SU-DHL-6 (cell line): ENCODE results near the gene NAGPA.

Source experiments
- H2AFZ ChIP-seq: fragments of 200-600 bp; sonication (generic); 2 replicates; pipeline ENCODE4 v1.6.1; 2014; ENCODE audit warnings: low read depth, mild to moderate bottlenecking, moderate library complexity, mixed read lengths, antibody characterized with exemption, low read length; ENCODE audit not compliant: severe bottlenecking
- H3F3A ChIP-seq: fragments of 200-600 bp; shearing (Covaris generic); 2 replicates; pipeline ENCODE4 v1.6.0; 2016; ENCODE audit warnings: antibody characterized with exemption, mild to moderate bottlenecking; ENCODE audit not compliant: insufficient read depth
- H3K27ac ChIP-seq: fragments of 200-600 bp; sonication (generic); 2 replicates; pipeline ENCODE4 v1.5.1; 2016; ENCODE audit warnings: low read depth, mild to moderate bottlenecking, low read length, moderate library complexity, mixed read lengths
- H3K27me3 ChIP-seq: fragments of 200-600 bp; sonication (generic), shearing (Covaris generic); 2 replicates; pipeline ENCODE4 v1.6.0; 2014; ENCODE audit warnings: mild to moderate bottlenecking, low read length
- H3K36me3 ChIP-seq: fragments of 200-600 bp; sonication (generic); 2 replicates; pipeline ENCODE4 v1.6.1; 2014; ENCODE audit warnings: mild to moderate bottlenecking, low read length, mixed read lengths
- H3K4me2 ChIP-seq: fragments of 300-600, 200-600 bp; shearing (Covaris generic), sonication (generic); 2 replicates; pipeline ENCODE4 v1.6.0; 2014; ENCODE audit warnings: low read length, low read depth, mild to moderate bottlenecking; ENCODE audit not compliant: poor library complexity, severe bottlenecking
- H3K4me3 ChIP-seq: fragments of 200-600 bp; sonication (generic); 2 replicates; pipeline ENCODE4 v1.5.1; 2014; ENCODE audit warnings: antibody characterized with exemption, low read length, mild to moderate bottlenecking, mixed read lengths; ENCODE audit not compliant: insufficient read depth, poor library complexity, severe bottlenecking
- H3K79me2 ChIP-seq: fragments of 200-600 bp; sonication (generic); 2 replicates; pipeline ENCODE4 v1.6.1; 2014; ENCODE audit warnings: mild to moderate bottlenecking, low read length, moderate library complexity; ENCODE audit not compliant: insufficient read depth
- H3K9ac ChIP-seq: fragments of 200-600 bp; sonication (generic); 2 replicates; pipeline ENCODE4 v1.7.0; 2014; ENCODE audit warnings: mild to moderate bottlenecking, low read length
- H3K9me2 ChIP-seq: fragments of 200-600 bp; sonication (generic); replicated peaks from 2 replicates; pipeline ENCODE4 v1.6.1; 2014; ENCODE audit warnings: low read length; ENCODE audit not compliant: insufficient read depth
- H3K9me3 ChIP-seq: fragments of 200-600 bp; sonication (generic); 2 replicates; pipeline ENCODE4 v1.6.1; 2014; ENCODE audit warnings: low read length, mixed read lengths; ENCODE audit not compliant: insufficient read depth
- H4K20me1 ChIP-seq: fragments of 200-600 bp; sonication (generic); 2 replicates; pipeline ENCODE4 v1.6.1; 2014; ENCODE audit warnings: low read depth, mild to moderate bottlenecking, antibody characterized with exemption, low read length, moderate library complexity, mixed read lengths
- CTCF ChIP-seq: fragments of 200-600 bp; sonication (generic); IDR thresholded peaks from one replicate; pipeline ENCODE4 v1.5.1; 2017; ENCODE audit warnings: antibody characterized with exemption, mild to moderate bottlenecking, low read length, moderate library complexity; ENCODE audit not compliant: insufficient read depth, poor library complexity, severe bottlenecking
- EZH2phosphoT487 ChIP-seq: fragments of 200-600 bp; sonication (generic), shearing (Covaris generic); conservative IDR thresholded peaks from 2 replicates; pipeline ENCODE4 v1.6.1; 2018; ENCODE audit warnings: mild to moderate bottlenecking, antibody characterized with exemption, low read length, moderate library complexity, mixed read lengths

The NAGPA gene

GRCh38 chr16:5015351-5015750 lies 18.4 kb downstream of the NAGPA start:
- H3K36me3 ChIP-seq, result no peaks in the 10 kb centered on the region
- no peak overlapping the region for H3K27ac ChIP-seq
- H3K9me2 ChIP-seq, result no peaks in the 10 kb centered on the region
- no peak for TF ChIP-seq EZH2phosphoT487
- no peak for TF ChIP-seq CTCF
- no peaks in the 10 kb centered on the region for H4K20me1 ChIP-seq
- H3K9me3 ChIP-seq, result no peaks in the 10 kb centered on the region
- H2AFZ ChIP-seq, result peak overlapping the region; percentile 35
- no peaks in the 10 kb centered on the region for H3F3A ChIP-seq
- H3K9ac ChIP-seq, result no peak overlapping the region
- H3K27me3 ChIP-seq, result no peaks in the 10 kb centered on the region
- H3K79me2 ChIP-seq, result no peaks in the 10 kb centered on the region
- H3K4me3 ChIP-seq, result no peak overlapping the region
- no peak overlapping the region for H3K4me2 ChIP-seq

- Histone ChIP-seq H3K4me3 (no peak overlapping the region), H3K27me3 (no peaks in the 10 kb centered on the region), H3K9ac (no peak overlapping the region), H3K27ac (no peak overlapping the region), H4K20me1 (no peaks in the 10 kb centered on the region), H2AFZ (no peak overlapping the region), H3K9me2 (no peaks in the 10 kb centered on the region), H3K79me2 (no peaks in the 10 kb centered on the region), H3K4me2 (no peak overlapping the region), H3K9me3 (no peaks in the 10 kb centered on the region), H3F3A (no peaks in the 10 kb centered on the region), H3K36me3 (no peaks in the 10 kb centered on the region)
- TF ChIP-seq CTCF, result no peak
- TF ChIP-seq EZH2phosphoT487, result no peak
These were observed 20.8 kb downstream of the NAGPA start for GRCh38 chr16:5012887-5013286.

GRCh38 chr16:5011637-5012036 lies 22.1 kb downstream of the NAGPA start:
- Histone ChIP-seq H3K27me3 (no peaks in the 10 kb centered on the region), H3K36me3 (no peaks in the 10 kb centered on the region), H3K79me2 (no peaks in the 10 kb centered on the region), H3K4me2 (no peak overlapping the region), H3K9me3 (no peaks in the 10 kb centered on the region), H3K4me3 (no peak overlapping the region), H4K20me1 (no peaks in the 10 kb centered on the region), H2AFZ (no peak overlapping the region), H3K9ac (no peak overlapping the region), H3K9me2 (no peaks in the 10 kb centered on the region), H3F3A (no peaks in the 10 kb centered on the region), H3K27ac (no peak overlapping the region)
- no peak for TF ChIP-seq CTCF
- TF ChIP-seq EZH2phosphoT487, result no peak
